ENCODE data around the gene TOMM40L.

DNA sequence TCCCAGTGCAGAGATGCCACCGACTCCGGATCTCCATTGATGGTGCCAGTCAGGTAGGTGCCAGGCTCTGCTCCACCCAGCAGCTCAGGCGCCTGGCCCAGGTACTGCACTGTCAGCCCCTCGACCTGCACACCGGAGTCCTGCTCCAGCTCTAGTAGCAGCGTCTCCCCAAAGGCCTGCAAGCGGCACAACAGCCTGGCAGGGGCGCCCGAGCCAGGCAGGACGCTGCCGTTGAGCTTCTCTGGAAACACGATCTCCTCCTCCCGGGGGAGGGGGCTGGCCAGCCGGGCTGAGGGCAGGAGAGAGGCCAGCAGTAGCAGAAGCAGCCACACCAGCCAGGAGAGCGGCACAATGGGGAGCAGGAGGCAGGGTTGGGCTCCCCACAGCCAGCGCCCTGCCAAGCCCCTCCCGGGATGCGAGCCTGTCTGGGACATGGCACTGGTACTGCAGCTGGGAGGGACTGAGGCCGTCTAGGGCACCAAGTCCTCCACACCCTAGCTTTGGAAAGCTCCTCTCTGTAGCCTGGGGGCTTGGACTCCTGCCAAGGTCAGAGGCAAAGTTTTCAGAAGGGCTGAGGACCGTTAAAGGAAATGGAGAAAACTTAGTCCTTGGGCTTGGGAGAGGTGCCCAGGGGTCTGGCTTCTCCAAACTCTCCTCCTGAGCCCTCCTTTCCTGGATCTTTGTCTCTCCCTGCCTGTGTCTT is 27.5 kb upstream of the TOMM40L start:
- no peak for TF ChIP-seq YY1 (IDR thresholded peaks at IDR 0.05; ENCODE audit: insufficient read depth, insufficient read length)
- no peak for TF ChIP-seq ZNF274 (IDR thresholded peaks at IDR 0.05; ENCODE audit: low read depth, low read length)
- no peak for TF ChIP-seq SUZ12 (IDR thresholded peaks at IDR 0.05; ENCODE audit: extremely low read depth, insufficient read depth, insufficient read length)
